GM23338 (cell line): ENCODE measurements around the gene TAF11. TPM values are rescaled to one million over a fixed set of nuclear protein-coding genes. Genes with fewer than 3 reads are reported as not detected.

Experiments
- ATAC-seq: fragments of 200-7000 bp; cut with Tn5 transposase; 3 replicates; pipeline ENCODE4 v1.9.1; 2020
- DNase-seq: peaks from one replicate; pipeline ENCODE4 v3.0.0-alpha.2; 2015; ENCODE audit warnings: low spot score
- H2AFZ ChIP-seq: fragments of 200-600 bp; sonication (generic); 2 replicates; pipeline ENCODE4 v1.8.0; 2016; ENCODE audit warnings: antibody characterized with exemption, mild to moderate bottlenecking, moderate library complexity
- H3F3A ChIP-seq: fragments of 200-600 bp; sonication (generic); replicated peaks from 2 replicates; pipeline ENCODE4 v1.8.0; 2017; ENCODE audit warnings: antibody characterized with exemption, mixed run types, low read depth
- H3K27ac ChIP-seq: fragments of 200-600 bp; sonication (generic); 2 replicates; pipeline ENCODE4 v1.6.1; 2016; ENCODE audit warnings: low read depth
- H3K27me3 ChIP-seq: fragments of 200-600 bp; sonication (generic); 2 replicates; pipeline ENCODE4 v1.8.0; 2016; ENCODE audit warnings: mild to moderate bottlenecking, mixed run types, moderate library complexity; ENCODE audit not compliant: insufficient read depth
- H3K36me3 ChIP-seq: fragments of 200-600 bp; sonication (generic); 2 replicates; pipeline ENCODE4 v1.8.0; 2016; ENCODE audit warnings: mild to moderate bottlenecking; ENCODE audit not compliant: insufficient read depth
- H3K4me1 ChIP-seq: fragments of 200-600 bp; sonication (generic); 2 replicates; pipeline ENCODE4 v1.8.0; 2016; ENCODE audit warnings: mild to moderate bottlenecking, moderate library complexity; ENCODE audit not compliant: insufficient read depth
- H3K4me2 ChIP-seq: fragments of 200-600 bp; sonication (generic); 2 replicates; pipeline ENCODE4 v1.7.1; 2017; ENCODE audit warnings: mixed run types
- H3K4me3 ChIP-seq: fragments of 200-600 bp; sonication (generic); 2 replicates; pipeline ENCODE4 v1.6.1; 2016; ENCODE audit warnings: mixed run types
- H3K79me2 ChIP-seq: fragments of 200-600 bp; sonication (generic); replicated peaks from 2 replicates; pipeline ENCODE4 v1.8.0; 2017; ENCODE audit warnings: mild to moderate bottlenecking; ENCODE audit not compliant: insufficient read depth
- H3K9me2 ChIP-seq: fragments of 200-600 bp; sonication (generic); 2 replicates; pipeline ENCODE4 v1.8.0; 2017; ENCODE audit not compliant: insufficient read depth
- H4K20me1 ChIP-seq: fragments of 200-600 bp; sonication (generic); replicated peaks from 2 replicates; pipeline ENCODE4 v1.8.0; 2017; ENCODE audit warnings: mild to moderate bottlenecking; ENCODE audit not compliant: insufficient read depth
- H3K27ac Mint-ChIP-seq: 2 replicates; pipeline ENCODE4 v1.8.0; 2020; ENCODE audit warnings: inconsistent platforms, mild to moderate bottlenecking, moderate library complexity, mixed read lengths
- H3K27me3 Mint-ChIP-seq: 3 replicates; pipeline ENCODE4 v1.8.0; 2022; ENCODE audit warnings: low read depth, mild to moderate bottlenecking, moderate library complexity, mixed read lengths, inconsistent platforms; ENCODE audit not compliant: insufficient read depth, poor library complexity
- H3K36me3 Mint-ChIP-seq: 3 replicates; pipeline ENCODE4 v1.8.0; 2021; ENCODE audit warnings: low read depth, mild to moderate bottlenecking, inconsistent platforms, moderate library complexity, mixed read lengths
- H3K4me1 Mint-ChIP-seq: 3 replicates; pipeline ENCODE4 v1.8.0; 2020; ENCODE audit warnings: mild to moderate bottlenecking, inconsistent platforms, mixed read lengths
- H3K4me3 Mint-ChIP-seq: 3 replicates; pipeline ENCODE4 v1.8.0; 2021; ENCODE audit warnings: moderate library complexity, mild to moderate bottlenecking, inconsistent platforms, mixed read lengths
- H3K9me3 Mint-ChIP-seq: 3 replicates; pipeline ENCODE4 v1.8.0; 2020; ENCODE audit warnings: moderate library complexity, mild to moderate bottlenecking, inconsistent platforms, mixed read lengths
- CTCF ChIP-seq, 2 experiments: fragments of 200-600 bp in 1 of 2; sonication (generic) in 1 of 2; conservative IDR thresholded peaks; 2 replicates each; pipeline versions ENCODE4 v1.5.1 to v1.6.1; 2016 to 2017; ENCODE audit warnings: antibody characterized with exemption in 2 of 2, low read depth in 2 of 2, mild to moderate bottlenecking in 2 of 2, moderate library complexity in 1 of 2
- JUNB ChIP-seq: IDR thresholded peaks from one replicate; pipeline ENCODE4 v1.6.1; 2016; ENCODE audit warnings: antibody characterized with exemption; ENCODE audit not compliant: unreplicated experiment
- REST ChIP-seq: IDR thresholded peaks from one replicate; pipeline ENCODE4 v1.6.1; 2018; ENCODE audit warnings: antibody characterized with exemption; ENCODE audit not compliant: unreplicated experiment
- STAT1 ChIP-seq: IDR thresholded peaks from one replicate; pipeline ENCODE4 v1.6.1; 2016; ENCODE audit warnings: antibody characterized with exemption; ENCODE audit not compliant: unreplicated experiment
- ZNF114 ChIP-seq: fragments of 250-450 bp; sonication (Bioruptor Pico); IDR thresholded peaks from 2 replicates; pipeline ENCODE4 v1.5.0; 2020; ENCODE audit warnings: mild to moderate bottlenecking, moderate library complexity
- ZNF462 ChIP-seq: fragments of 250-450 bp; sonication (Bioruptor Pico); IDR thresholded peaks from 2 replicates; pipeline ENCODE4 v1.5.0; 2020; ENCODE audit warnings: mild to moderate bottlenecking, moderate library complexity
- polyA plus RNA-seq: library from polyadenylated mRNA; unstranded; fragments of >200 nt; fragmentation: Nextera tagmentation; extraction: Ambion mirVana; gene quantifications from 2 replicates; pipeline ENCODE4 v1.2.1, GENCODE V29; 2016
- total RNA-seq: library from RNA; depleted of rRNA; stranded (reverse); fragments of >200 nt; shearing (Covaris generic); gene quantifications from 2 replicates; pipeline ENCODE4 v1.2.3, GENCODE V29; 2014

TAF11 gene
- total and polyA plus RNA-seq, 2 experiments from 2014 or later = 51.1 to 65.3 TPM

GRCh38 chr6:34872332-34872731, 15.5 kb downstream of the TAF11 start:
- H3K36me3 ChIP-seq = peaks cover 20% of the 10 kb centered on the region
- Mint-ChIP-seq H3K36me3 (peaks cover 63% of the 10 kb centered on the region), H3K4me3 (no peak overlapping the region), H3K4me1 (peaks cover 17% of the 10 kb centered on the region; the same call in 2 of the 3 replicates), H3K9me3 (no peaks in the 10 kb centered on the region), H3K27ac (no peak overlapping the region), H3K27me3 (peaks cover 3% of the 10 kb centered on the region)
- DNase-seq (no peak), ATAC-seq (peak; percentile 38; the same call in 1 of the 3 replicates)
- H4K20me1 ChIP-seq = no peaks in the 10 kb centered on the region; the same call in none of the 2 replicates
- no peak overlapping the region for H3K27ac ChIP-seq
- no peaks in the 10 kb centered on the region for H3K9me2 ChIP-seq
- peaks cover 17% of the 10 kb centered on the region for H3K4me1 ChIP-seq
- no peak overlapping the region for H2AFZ ChIP-seq
- H3K27me3 ChIP-seq = no peaks in the 10 kb centered on the region
- H3K4me2 ChIP-seq = no peak overlapping the region
- no peaks in the 10 kb centered on the region for H3K79me2 ChIP-seq
- no peaks in the 10 kb centered on the region for H3F3A ChIP-seq
- peak; percentile 62 for TF ChIP-seq REST
- 0 out of 4 replicates have a peak, but pooled peaks of 1 of the 2 experiments have one; percentile 1 for TF ChIP-seq CTCF (conservative IDR thresholded peaks at IDR 0.05; ENCODE audit: low read depth in 2 of 2)
- no peak for TF ChIP-seq STAT1
- TF ChIP-seq ZNF114 (CRISPR knock-in tag) = no peak
- TF ChIP-seq JUNB = no peak
- TF ChIP-seq ZNF462 = no peak
- no peak overlapping the region for H3K4me3 ChIP-seq
